Smooth muscle cell of the brain vasculature (primary cell): ENCODE measurements around the gene CSF3.

Source experiments
- DNase-seq: peaks from one replicate; pipeline ENCODE4 v3.0.0-alpha.2; 2012; ENCODE audit warnings: low read depth, low spot score

Gene CSF3

DNA sequence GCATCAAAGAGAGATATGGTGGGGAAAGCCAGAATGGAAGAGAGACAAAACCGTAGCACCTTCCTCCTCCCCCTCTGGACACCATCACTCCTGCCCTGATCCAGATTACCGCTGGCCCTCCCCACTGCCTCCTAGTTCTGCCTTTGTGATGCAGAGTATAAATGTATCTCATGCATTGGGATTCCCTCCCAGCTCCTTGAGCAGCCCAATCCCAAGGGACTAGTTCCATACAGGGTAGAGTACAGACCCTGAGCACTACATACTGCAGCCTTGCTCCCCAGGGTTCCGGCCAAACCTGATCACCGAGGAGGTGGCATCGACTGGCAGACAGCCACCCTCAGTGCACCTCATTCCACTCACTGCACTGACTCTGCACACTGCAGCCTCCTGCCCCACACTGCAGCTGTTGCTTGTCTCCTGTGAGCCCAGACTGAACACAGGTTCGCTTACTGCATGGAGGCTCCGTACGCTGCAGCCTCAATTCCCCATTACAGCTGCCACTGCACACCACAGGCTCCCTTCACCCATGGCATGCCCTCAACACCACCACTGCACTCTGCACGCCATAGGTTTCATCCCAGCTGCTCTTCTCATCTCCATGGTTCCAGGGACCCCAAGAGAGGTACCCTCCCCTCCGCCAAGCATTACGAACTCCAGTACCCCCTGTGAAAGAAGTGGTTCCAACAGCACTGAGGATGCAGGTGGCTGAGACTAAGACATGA, 45.8 kb downstream of the CSF3 start:
- no peak for DNase-seq

DNA sequence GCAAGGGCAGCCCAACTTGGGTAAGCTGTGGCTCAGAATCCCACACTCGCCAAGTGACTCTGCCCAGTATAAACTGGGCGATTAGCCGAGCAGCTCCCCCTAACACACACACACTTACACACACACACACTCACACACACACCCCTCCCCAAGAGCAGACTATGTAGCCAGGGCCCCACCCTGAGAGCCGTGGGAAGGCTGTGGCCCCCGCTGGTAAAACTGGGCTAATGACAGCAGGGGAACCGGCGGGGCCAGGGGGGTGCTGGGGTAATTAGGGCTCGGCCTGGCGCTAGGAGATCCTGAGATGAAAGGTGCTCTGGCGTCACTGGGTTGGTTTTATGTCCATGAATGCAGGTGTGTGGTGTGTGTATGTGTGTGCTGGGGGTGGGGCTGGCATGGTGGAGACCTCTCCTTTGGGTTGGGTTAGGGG, 46.4 kb downstream of the CSF3 start:
- DNase-seq, result no peak

DNA sequence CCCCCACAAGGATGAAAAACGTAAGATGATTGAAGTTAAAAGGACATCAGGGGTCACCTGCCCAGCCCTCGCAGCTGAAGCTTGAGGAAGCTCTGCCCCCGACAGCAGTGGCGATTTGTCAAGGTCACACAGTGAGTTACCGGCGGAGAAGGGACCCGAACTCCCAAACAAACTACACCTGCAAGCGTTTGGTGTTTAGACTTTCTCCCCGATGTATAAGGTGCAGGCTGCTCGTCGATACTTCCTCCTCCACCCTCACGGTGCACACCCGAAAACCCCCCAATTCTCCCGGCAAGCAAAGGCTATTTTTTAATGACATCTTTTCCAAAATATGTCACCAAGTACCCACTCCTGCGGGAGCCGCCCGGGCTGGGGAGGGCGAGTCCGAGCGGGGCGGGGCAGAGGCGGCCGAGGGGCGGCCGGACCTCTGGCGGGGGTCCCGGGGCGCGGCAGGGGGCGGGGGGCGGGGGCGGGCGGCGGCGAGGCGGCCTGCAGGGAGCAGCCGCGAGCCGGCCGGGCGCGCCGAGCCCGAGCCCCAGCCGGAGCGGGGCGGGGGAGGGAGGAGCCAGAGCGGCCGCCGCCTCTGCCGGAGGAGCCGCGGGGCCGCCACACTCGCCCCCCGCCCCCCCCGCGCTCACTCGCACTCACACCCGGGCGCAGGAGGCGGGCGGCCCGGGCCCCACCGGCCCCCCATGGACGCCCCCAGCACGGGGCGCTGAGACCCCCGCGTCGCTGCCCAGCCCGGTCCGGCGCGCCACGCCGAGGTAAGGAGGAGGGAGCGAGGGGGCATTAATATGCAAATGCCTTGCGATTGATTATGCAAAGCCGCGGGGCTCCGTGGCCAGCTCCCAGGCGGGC, 47.3 kb downstream of the CSF3 start, which contains the start of gene THRA:
Gene THRA (plus strand): TSS at position 637 of the 858 bp plus-strand sequence. CDS start 11,524 bp downstream, outside the sequence.
- DNase-seq, result no peak

DNA sequence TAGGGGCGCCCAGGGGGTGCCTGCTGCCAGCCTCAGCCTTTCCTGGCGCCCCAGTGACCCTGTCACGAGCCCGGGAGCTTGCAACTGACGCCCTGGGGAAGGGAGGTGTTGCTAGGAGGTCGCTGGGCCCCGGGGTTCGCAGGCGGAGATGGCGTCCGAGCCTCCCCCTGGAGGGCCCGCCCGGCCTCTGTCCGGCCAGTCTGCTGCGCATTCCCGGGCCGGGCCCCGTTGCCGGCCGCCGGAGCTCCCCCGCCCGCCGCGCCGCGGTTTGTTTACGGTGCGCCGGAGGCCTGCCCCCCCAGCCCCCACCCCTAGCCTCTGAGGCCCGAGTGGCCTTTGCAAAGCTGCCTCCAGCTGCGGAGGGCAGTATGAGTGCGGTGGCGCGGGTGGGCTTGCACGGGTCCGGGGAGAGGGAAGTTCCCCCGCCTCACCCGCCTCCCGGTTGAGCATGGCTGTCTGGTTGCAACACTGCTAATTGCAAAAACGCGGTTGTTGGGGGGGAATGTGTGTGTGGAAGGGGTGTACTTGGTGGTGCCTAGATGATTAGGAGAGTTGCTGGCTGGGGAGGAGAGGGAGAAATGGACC, 48.0 kb downstream of the CSF3 start:
- no peak for DNase-seq

DNA sequence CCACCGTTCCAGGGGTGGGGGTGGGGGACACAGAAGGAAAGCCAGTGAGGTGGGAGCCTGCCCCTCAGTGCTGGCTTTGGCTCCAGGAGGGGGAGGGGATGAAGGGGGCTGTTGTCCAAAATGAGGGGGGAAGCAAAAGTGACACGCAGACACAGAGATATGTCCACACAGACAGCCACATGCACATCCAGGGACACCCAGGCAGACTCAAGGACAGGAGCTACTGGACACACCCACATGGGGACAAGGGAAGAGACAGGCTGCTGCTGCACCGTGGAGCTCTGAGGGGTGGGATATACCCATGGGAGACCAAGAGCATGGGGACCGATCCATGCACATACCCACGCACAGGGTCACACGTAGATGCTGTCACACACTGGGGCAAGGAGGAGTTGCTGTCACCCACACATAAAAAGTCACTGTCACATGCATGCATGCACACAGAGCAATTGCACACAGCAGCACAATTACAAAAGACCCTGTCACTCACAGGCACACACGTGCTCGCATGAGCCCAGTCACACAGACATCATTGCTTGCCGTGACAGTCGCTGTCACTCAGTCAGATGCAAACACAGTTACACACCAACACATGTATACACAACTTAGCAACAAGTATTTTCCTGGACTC, 48.8 kb downstream of the CSF3 start:
- no peak for DNase-seq

DNA sequence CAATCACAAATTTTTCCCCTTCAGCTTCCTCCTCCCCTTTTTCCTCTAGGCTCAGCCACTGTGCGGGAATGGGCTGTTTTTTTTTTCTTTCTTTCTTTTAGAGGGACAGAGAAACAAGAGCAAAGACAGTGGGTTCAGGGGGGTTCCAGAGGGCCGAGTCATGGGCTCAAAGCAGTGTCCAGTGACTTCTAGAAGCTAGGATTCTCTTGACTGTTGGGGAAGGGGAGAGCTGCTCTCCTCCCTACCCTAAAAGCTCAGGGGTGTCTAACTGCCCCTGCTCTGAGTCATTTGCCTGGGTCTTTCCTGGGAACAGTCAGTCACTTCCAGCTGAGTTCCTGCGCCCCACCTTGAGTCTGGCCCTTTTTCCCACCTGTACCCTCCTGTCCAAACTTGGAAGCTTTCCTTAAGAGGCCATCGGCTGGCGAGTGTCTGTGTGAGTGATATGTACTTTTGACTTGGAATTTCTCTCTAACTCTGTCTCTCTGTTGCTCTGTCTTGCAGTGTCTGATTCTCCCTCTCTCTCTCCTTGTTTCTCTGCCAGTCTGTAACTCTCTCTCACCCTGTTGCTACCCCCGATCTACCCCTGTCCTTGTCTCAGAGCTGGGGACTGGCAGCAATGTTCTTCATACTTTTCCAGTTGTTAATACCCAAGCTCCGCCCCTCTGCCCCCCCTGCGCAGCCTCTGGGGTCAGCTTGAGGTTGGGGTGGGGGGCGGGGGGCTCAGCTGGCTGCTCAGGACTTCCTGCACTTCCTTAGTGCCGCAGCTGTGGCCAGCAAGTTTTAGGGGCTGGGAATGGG, 49.9 kb downstream of the CSF3 start:
- no peak for DNase-seq

DNA sequence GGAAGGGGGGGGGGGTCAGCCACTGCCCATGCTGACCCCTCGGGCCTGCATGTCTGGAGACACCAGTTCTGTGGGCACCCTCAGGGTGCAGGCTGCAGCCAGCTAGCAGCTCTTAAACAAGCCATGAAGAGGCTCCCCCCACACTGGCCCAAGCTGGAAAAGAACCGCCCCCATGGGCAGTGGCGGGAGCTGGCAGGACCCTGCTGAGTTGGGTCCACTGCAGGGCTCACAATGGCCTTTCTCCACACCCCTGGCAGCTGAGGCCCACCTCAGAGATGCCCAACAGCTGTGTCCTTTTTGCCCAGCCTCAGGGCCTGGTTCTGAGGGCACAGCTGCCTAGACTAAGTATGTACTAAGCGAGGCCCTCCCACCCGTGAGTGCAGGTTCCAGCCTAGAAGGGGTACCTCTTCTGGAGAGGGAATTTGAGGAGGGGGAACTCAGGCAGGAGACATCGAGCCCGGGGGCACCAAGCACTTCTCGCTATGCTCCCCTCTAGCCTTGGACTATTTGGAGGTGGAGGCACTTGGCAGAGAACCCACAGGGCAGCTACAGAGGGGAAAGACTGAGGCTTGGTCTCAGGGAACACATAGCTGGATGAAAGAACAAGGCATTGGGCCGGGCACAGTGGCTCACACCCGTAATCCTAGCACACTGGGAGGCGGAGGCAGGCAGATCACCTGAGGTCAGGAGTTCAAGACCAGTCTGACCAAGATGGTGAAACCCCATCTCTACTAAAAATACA, 50.7 kb downstream of the CSF3 start:
- no peak for DNase-seq
